Measurements from ENCODE around the gene IGLON5.

Gene IGLON5

DNA sequence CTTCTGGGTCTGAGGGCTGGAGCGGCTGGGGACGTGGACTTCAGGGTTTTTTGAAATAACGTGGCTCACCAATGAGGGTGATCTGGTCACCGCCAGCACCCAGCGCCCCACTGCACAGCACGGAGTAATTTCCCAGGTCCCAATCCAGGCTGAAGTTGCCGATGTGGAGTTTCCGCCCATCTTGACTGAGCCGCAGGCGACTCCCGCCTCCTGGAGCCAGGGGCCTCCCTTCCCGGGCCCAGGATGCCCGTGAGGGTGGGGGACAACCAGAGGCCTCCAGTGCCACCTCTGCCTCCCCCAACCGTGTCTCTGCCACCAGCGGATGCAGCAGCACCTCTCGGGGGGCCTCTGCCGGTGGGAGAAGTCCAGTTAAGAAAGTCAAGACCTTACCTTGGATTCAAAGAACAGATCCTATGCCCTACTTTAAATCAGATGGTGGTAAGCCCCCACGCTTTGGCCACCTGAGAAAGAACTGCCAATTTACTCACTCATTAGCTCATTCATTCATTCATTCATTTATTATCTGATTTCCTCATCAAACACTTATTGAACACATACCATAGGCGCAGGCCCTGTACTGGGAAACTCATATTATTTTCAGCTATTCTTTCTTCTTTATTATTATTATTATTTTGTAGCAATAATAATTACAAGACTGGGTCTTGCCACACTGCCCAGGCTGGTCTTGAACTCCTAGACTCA lies 26.6 kb downstream of the IGLON5 start:
- TF ChIP-seq, protein P1, sequence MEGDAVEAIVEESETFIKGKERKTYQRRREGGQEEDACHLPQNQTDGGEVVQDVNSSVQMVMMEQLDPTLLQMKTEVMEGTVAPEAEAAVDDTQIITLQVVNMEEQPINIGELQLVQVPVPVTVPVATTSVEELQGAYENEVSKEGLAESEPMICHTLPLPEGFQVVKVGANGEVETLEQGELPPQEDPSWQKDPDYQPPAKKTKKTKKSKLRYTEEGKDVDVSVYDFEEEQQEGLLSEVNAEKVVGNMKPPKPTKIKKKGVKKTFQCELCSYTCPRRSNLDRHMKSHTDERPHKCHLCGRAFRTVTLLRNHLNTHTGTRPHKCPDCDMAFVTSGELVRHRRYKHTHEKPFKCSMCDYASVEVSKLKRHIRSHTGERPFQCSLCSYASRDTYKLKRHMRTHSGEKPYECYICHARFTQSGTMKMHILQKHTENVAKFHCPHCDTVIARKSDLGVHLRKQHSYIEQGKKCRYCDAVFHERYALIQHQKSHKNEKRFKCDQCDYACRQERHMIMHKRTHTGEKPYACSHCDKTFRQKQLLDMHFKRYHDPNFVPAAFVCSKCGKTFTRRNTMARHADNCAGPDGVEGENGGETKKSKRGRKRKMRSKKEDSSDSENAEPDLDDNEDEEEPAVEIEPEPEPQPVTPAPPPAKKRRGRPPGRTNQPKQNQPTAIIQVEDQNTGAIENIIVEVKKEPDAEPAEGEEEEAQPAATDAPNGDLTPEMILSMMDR (IDR thresholded peaks at IDR 0.05; ENCODE audit: low read depth, low read length, missing control alignments): no peak
- no peak overlapping the region for H3K4me3 ChIP-seq (ENCODE audit: low read depth, low read length)
- DNase-seq (ENCODE audit: low read depth): no peak

DNA sequence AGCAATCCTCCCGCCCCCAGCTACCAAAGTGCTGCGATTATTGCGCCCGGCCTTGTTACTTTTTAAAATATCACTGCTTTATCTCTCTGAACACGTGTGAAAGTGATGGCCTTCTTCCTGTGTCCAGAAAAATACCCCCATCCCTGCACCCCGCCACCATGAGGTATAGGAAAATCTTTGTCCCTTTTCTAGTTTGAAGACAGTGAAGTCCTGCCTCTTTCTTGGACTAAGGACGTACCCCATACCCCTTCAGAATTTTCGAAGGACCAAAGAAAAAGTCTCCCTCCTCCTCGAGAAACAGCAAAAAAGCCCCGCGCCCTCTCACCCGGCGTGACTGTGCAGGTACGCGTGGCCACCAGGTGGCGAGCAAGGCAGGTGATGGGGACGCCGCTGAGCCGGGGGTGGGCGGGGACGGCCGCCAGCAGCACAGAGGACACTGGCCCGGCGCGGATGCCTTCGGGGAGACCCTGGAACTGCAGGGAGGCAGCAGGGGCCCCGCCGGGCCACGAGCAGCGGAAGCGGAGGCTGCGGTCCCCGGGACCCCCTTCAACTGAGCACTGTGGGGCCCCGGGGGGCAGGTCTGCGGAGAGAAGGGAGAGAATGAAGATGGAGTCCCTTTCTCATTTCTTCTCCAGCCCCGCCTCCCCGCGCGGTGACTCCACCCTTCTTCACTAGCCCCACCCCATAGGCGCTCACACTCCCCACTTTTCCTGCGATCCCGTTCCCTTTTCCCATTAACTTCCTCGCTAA lies 27.3 kb downstream of the IGLON5 start:
- peak overlapping the region; percentile 77 for H3K4me3 ChIP-seq (ENCODE audit: low read depth, low read length)
- no peak for DNase-seq (ENCODE audit: low read depth)
- TF ChIP-seq, protein P1 (IDR thresholded peaks at IDR 0.05; ENCODE audit: low read depth, low read length, missing control alignments): peak; percentile 80

DNA sequence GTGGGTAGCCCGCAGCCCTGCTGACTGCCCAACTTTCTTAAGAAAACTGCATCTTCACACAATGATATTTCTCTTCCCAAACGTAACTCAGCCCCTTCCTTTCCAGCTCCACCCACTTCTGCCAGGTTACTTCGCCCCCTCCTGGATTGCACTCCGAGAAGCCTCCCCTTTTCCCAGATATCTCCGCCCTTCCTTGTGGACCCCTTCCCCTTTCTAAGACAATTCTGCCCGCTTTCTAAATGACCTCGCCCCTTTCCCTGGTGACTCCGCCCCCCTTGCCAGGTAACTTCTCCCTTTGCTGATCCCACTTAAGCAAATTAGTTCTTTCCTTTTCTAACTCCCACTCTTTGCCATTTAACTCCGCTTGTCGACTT lies 27.9 kb downstream of the IGLON5 start:
- TF ChIP-seq, protein P1 (IDR thresholded peaks at IDR 0.05; ENCODE audit: low read depth, low read length, missing control alignments): no peak
- no peak for DNase-seq (ENCODE audit: low read depth)
- peak overlapping the region; percentile 77 for H3K4me3 ChIP-seq (ENCODE audit: low read depth, low read length)

DNA sequence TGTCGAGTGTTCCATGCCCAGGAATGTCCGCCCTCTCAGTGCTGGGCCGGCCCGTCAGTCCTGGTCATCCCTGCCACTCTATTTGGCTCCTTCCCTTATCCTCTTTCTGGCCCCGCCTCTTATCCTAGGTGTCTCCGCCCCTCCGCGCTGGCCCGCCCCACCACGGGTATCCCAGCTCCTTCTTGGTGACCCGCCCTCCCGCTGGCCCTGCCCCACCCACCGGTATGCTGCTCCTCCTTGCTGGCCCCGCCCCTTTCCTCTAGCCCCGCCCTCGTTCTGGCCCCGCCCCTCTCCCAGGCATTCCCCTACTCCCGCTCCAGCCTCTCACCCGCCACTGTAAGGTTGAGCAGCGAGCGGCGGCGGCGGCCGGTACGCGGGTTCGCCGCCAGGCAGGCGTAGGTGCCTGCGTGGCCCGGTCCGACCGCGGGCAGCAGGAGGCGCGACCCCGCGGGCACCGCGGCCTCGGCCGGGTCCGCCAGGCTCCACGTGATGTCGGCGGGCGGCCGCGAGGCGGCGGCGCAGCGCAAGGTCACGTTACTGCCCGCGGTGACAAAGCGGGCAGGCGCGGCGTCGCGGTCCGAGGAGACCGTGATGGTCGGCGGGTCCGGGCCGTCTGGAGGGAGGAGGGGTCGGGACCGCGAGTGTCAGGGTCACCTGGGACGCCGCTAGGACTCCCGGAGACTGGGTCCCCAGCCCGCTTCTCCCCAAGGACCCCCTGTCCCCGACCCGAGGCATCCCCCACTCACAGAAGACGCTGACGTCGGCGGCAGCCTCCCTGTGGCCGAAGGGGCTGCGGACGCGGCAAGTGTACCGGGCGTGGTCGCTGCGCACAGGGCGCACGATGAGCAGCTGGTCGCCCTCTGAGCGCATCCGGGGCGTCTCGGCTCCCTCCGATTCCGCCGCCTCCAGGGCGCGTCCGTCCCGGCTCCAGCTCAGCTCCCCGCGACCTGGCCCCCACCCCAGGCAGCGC lies 28.5 kb downstream of the IGLON5 start:
- DNase-seq (ENCODE audit: low read depth): peak; percentile 81

DNA sequence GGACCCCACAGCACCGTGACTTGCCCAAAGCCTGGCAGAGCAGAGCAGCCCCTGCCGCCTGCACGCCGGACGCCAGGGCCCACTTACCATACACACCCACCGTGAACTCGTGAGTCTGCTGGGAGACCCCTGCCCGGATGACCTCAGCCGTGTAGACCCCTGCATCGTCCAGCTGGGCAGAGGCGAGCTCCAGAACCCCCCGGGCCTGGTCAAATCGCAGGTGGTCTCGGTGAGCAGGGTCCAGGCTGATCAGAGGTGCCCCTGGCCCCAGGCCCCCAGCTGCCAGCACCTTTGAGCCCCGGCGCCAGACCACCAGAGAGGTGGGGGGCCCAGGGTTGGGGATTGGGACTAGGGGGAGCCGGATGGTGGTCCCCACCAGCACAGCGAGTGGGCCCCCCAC lies 29.6 kb downstream of the IGLON5 start:
- no peak for DNase-seq (ENCODE audit: low read depth)
- no peak overlapping the region for H3K4me3 ChIP-seq (ENCODE audit: low read depth, low read length)
- TF ChIP-seq, protein P1 (IDR thresholded peaks at IDR 0.05; ENCODE audit: low read depth, low read length, missing control alignments): no peak

More for the DNA sequence above, 28.5 kb downstream of the IGLON5 start:
- H3K4me3 ChIP-seq (ENCODE audit: low read depth, low read length): peak overlapping the region; percentile 77
- TF ChIP-seq, protein P1 (IDR thresholded peaks at IDR 0.05; ENCODE audit: low read depth, low read length, missing control alignments): peak; percentile 38

DNA sequence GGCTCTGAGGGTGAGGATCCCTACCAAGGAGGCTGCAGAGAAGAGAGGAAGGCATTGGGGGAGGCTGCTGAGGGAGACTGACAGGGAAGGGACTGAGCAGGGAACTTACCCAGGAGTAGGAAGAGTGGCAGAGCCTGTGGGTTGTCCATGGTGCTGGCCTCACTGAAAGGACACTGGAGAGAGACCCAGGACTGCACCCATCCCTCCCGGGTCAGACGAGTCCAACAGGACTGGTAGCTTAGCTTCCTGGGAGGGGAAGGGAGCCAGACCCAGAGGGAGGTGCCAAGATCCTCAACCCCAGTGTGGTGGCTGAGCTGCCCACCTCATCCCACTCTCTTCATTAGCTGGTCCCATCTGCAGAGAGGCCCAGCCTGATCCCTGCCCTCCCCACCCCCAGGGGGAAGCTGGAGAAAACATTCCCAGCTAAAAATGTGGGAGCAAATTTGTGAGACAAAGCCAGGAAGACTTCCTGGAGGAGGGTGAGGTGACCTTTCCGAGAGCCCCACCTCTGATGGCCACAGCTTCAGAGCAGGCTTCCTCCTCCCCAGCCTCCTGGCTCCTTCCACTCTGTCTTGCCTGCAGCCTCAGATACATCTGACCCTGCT lies 30.6 kb downstream of the IGLON5 start, which contains the start of gene VSIG10L:
TSS of gene VSIG10L (minus strand) at position 164 of the 605 bp plus-strand sequence. CDS start at position 149, 15 bp downstream.
- TF ChIP-seq, protein P1 (IDR thresholded peaks at IDR 0.05; ENCODE audit: low read depth, low read length, missing control alignments): no peak
- H3K4me3 ChIP-seq (ENCODE audit: low read depth, low read length): no peak within 1 kb of the TSS
- no peak for DNase-seq (ENCODE audit: low read depth)
